T follicular helper cell (primary cell): Measurements from ENCODE around the gene SLC34A1.
"Not testable (repeated sequence)": the region's sequence is repeated elsewhere in the genome, so short reads cannot be mapped to it uniquely, and the experiment has no call there.

Source experiments
- DNase-seq: peaks from one replicate; pipeline ENCODE4 v3.0.0-alpha.2; 2020; ENCODE audit warnings: low read depth

The SLC34A1 gene

GRCh38 chr5:177355162-177355867, 28.9 kb upstream of the SLC34A1 start:
- no peak for DNase-seq

- DNase-seq = no peak
These were observed 28.4 kb upstream of the SLC34A1 start for GRCh38 chr5:177355868-177356168.

GRCh38 chr5:177356746-177357145, 27.5 kb upstream of the SLC34A1 start:
- DNase-seq = no peak

- no peak for DNase-seq
These were observed 27.1 kb upstream of the SLC34A1 start for GRCh38 chr5:177357146-177357458.

GRCh38 chr5:177357459-177358351, 26.5 kb upstream of the SLC34A1 start, which contains the start of gene RGS14:
Gene RGS14 (plus strand): TSS chr5:177357924. CDS start chr5:177358025, 101 bp downstream.
- DNase-seq = peak; percentile 59

- no peak for DNase-seq
These were observed 25.8 kb upstream of the SLC34A1 start for GRCh38 chr5:177358370-177358819.

GRCh38 chr5:177359451-177359851, 24.8 kb upstream of the SLC34A1 start:
- no peak for DNase-seq

GRCh38 chr5:177359860-177360259, 24.4 kb upstream of the SLC34A1 start:
- DNase-seq = no peak

- not testable (repeated sequence) for DNase-seq
These were observed 23.5 kb upstream of the SLC34A1 start for GRCh38 chr5:177360740-177361139.

GRCh38 chr5:177361418-177362291, 22.6 kb upstream of the SLC34A1 start:
- DNase-seq = no peak

GRCh38 chr5:177362292-177362609, 22.0 kb upstream of the SLC34A1 start:
- no peak for DNase-seq

- peak; percentile 55 for DNase-seq
These were observed 21.4 kb upstream of the SLC34A1 start for GRCh38 chr5:177362610-177363507.

- DNase-seq = no peak
These were observed 20.7 kb upstream of the SLC34A1 start for GRCh38 chr5:177363565-177363964.

- DNase-seq = no peak
These were observed 19.9 kb upstream of the SLC34A1 start for GRCh38 chr5:177364159-177364962.

- DNase-seq = no peak
These were observed 18.2 kb upstream of the SLC34A1 start for GRCh38 chr5:177365845-177366527.

GRCh38 chr5:177366528-177367322, 17.5 kb upstream of the SLC34A1 start:
- no peak for DNase-seq

GRCh38 chr5:177367323-177367848, 16.8 kb upstream of the SLC34A1 start:
- no peak for DNase-seq

GRCh38 chr5:177367981-177368868, 16.0 kb upstream of the SLC34A1 start:
- no peak for DNase-seq
